Prostate gland (tissue), 2 donors: Measurements from ENCODE around the gene CLBA1. TPM values are rescaled to one million over a fixed set of nuclear protein-coding genes. Genes with fewer than 3 reads are reported as not detected.
A peak's percentile ranks its signal among the peaks of the same experiment; 100 is the strongest.

Experiments used
- DNase-seq: peaks from one replicate; pipeline ENCODE4 v3.0.0-alpha.2; 2019; ENCODE audit warnings: low spot score
- H3K27ac ChIP-seq, 2 donors: fragments of 200-600 bp; sonication (generic); 2 replicates each; pipeline ENCODE4 v1.5.1; 2017 to 2019
- H3K27me3 ChIP-seq: fragments of 200-600 bp; sonication (generic); replicated peaks from 2 replicates; pipeline ENCODE4 v1.5.1; 2019; ENCODE audit not compliant: insufficient read depth
- H3K36me3 ChIP-seq, 2 donors: fragments of 200-600 bp; sonication (generic); 1 replicate in 1 of 2; 2 replicates in 1 of 2; pipeline versions ENCODE4 v1.5.1 to v1.8.1; 2017 to 2019
- H3K4me1 ChIP-seq: fragments of 200-600 bp; sonication (generic); replicated peaks from 2 replicates; pipeline ENCODE4 v1.5.1; 2019
- H3K4me3 ChIP-seq, 2 donors: fragments of 200-600 bp; sonication (generic); 2 replicates each; pipeline ENCODE4 v1.5.1; 2017 to 2019
- H3K9me3 ChIP-seq: fragments of 200-600 bp; sonication (generic); 2 replicates; pipeline ENCODE4 v1.5.1; 2017
- CTCF ChIP-seq, 4 experiments: fragments of 200-600 bp in 2 of 4; fragments of 450-650 bp in 2 of 4; sonication (generic) in 2 of 4; IDR thresholded peaks; 1 replicate in 3 of 4; 2 replicates in 1 of 4; pipeline ENCODE4 v1.5.1; 2016 to 2019; ENCODE audit warnings: antibody characterized with exemption in 4 of 4, mild to moderate bottlenecking in 2 of 4, moderate library complexity in 2 of 4
- POLR2A ChIP-seq: fragments of 450-650 bp; IDR thresholded peaks from one replicate; pipeline ENCODE4 v1.6.1; 2016; ENCODE audit warnings: antibody characterized with exemption, mild to moderate bottlenecking
- POLR2AphosphoS5 ChIP-seq: sonication (generic); formaldehyde crosslinking; IDR thresholded peaks from one replicate; pipeline ENCODE4 v1.6.1; 2017; ENCODE audit warnings: antibody characterized with exemption
- WGBS: methylation state at CpG from one replicate; pipeline ENCODE4 v1.1.5; 2018; 5-methylcytosine and 5-hydroxymethylcytosine counted together
- intact Hi-C: fragments of 100-400 bp; cut with DNase I; formaldehyde crosslinking; loops from one replicate; pipeline ENCODE4 v1.14.2; 2022
- total RNA-seq, 2 donors: library from RNA; depleted of rRNA; stranded (reverse); fragments of >200 nt; gene quantifications; one replicate each; pipeline ENCODE4 v1.1.0, GENCODE V29; 2016

The CLBA1 gene
- total RNA-seq, 2 donors from 2014 or later, result 15.2 to 19.3 TPM

GRCh38 chr14:104968541-104969401, 16.8 kb upstream of the CLBA1 start:
- H3K4me1 ChIP-seq, result peaks cover 40% of the 10 kb centered on the region
- WGBS, result 15% methylated on average over 21 of the region's 21 CpGs

GRCh38 chr14:104969741-104970230, 15.8 kb upstream of the CLBA1 start:
- Histone ChIP-seq H3K36me3 (no peaks in the 10 kb centered on the region), H3K4me1 (peaks cover 46% of the 10 kb centered on the region), H3K27me3 (no peaks in the 10 kb centered on the region), H3K9me3 (no peaks in the 10 kb centered on the region), H3K4me3 (peak overlapping the region; percentile 5 to 11), H3K27ac (peak overlapping the region; percentile 62 to 83)
- WGBS, result 90% methylated on average over 7 of the region's 10 CpGs
- no peak for DNase-seq
- intact Hi-C loops, result loop anchor here (5.0 kb wide), 1 partner anchor 37 kb away; no protein-coding TSS in a partner anchor
- no peak for TF ChIP-seq CTCF (IDR thresholded peaks at IDR 0.05)
- TF ChIP-seq POLR2A, result no peak
- no peak for TF ChIP-seq POLR2AphosphoS5

More at GRCh38 chr14:104968541-104969401, 16.8 kb upstream of the CLBA1 start:
- no peaks in the 10 kb centered on the region for H3K36me3 ChIP-seq
- H3K9me3 ChIP-seq, result no peaks in the 10 kb centered on the region
- H3K27ac ChIP-seq, result peak overlapping the region; percentile 62 to 83
- intact Hi-C loops, result loop anchor here (5.0 kb wide), 1 partner anchor 36 kb away; no protein-coding TSS in a partner anchor
- no peaks in the 10 kb centered on the region for H3K27me3 ChIP-seq
- H3K4me3 ChIP-seq, result peak overlapping the region in 1 of 2 donors; percentile 19
- TF ChIP-seq POLR2A, result peak; percentile 16
- peak; percentile 3 for TF ChIP-seq POLR2AphosphoS5
- TF ChIP-seq CTCF (IDR thresholded peaks at IDR 0.05), result peak in 1 of 4 experiments; percentile 50
- peak; percentile 46 for DNase-seq

GRCh38 chr14:104970231-104971068, 15.1 kb upstream of the CLBA1 start:
- Histone ChIP-seq H3K4me3 (peak overlapping the region; percentile 5 to 11), H3K36me3 (no peaks in the 10 kb centered on the region), H3K27me3 (no peaks in the 10 kb centered on the region), H3K9me3 (no peaks in the 10 kb centered on the region), H3K4me1 (peaks cover 46% of the 10 kb centered on the region), H3K27ac (peak overlapping the region; percentile 62 to 83)
- DNase-seq, result no peak
- intact Hi-C loops, result no loop called here
- TF ChIP-seq POLR2AphosphoS5 (no peak), POLR2A (peak; percentile 18)
- 59% methylated on average over 17 of the region's 19 CpGs for WGBS

- no peak for DNase-seq
- TF ChIP-seq POLR2AphosphoS5, result no peak
- no peak for TF ChIP-seq CTCF (IDR thresholded peaks at IDR 0.05)
- TF ChIP-seq POLR2A, result no peak
- Histone ChIP-seq H3K4me1 (peaks cover 54% of the 10 kb centered on the region), H3K27ac (peak overlapping the region; percentile 62 to 83), H3K9me3 (no peaks in the 10 kb centered on the region), H3K27me3 (no peaks in the 10 kb centered on the region), H3K36me3 (no peaks in the 10 kb centered on the region), H3K4me3 (no peak overlapping the region)
- WGBS, result 91% methylated on average over 12 of the region's 12 CpGs
- intact Hi-C loops, result no loop called here
Observed at GRCh38 chr14:104971447-104972240, 13.9 kb upstream of the CLBA1 start.
